Ovary (tissue), 9 donors: ENCODE results near the gene MOV10. TPM values are rescaled to one million over a fixed set of nuclear protein-coding genes. Genes with fewer than 3 reads are reported as not detected.
A peak's percentile ranks its signal among the peaks of the same experiment; 100 is the strongest.

Source experiments
- DNase-seq, 5 donors: peaks; one replicate each; pipeline ENCODE4 v3.0.0-alpha.2; 2019 to 2020
- H3K27ac ChIP-seq, 2 donors: fragments of 200-600 bp; one replicate each; pipeline versions ENCODE4 v1.5.1 to v1.8.0; 2019 to 2022
- H3K27me3 ChIP-seq: fragments of 200-600 bp; one replicate; pipeline ENCODE4 v1.8.0; 2022
- H3K36me3 ChIP-seq: fragments of 200-600 bp; sonication (generic); one replicate; pipeline ENCODE4 v1.5.1; 2019
- H3K4me1 ChIP-seq: one replicate; pipeline ENCODE4 v1.8.1; 2013; ENCODE audit warnings: mild to moderate bottlenecking, moderate library complexity; ENCODE audit not compliant: insufficient read depth
- H3K4me3 ChIP-seq: fragments of 200-600 bp; sonication (generic); one replicate; pipeline ENCODE4 v1.5.1; 2017
- H3K9me3 ChIP-seq, 2 donors: fragments of 200-600 bp in 1 of 2; sonication (generic) in 1 of 2; one replicate each; pipeline versions ENCODE4 v1.5.1 to v1.8.1; 2013 to 2019; ENCODE audit warnings: mild to moderate bottlenecking in 1 of 2, moderate library complexity in 1 of 2
- CTCF ChIP-seq, 3 donors: fragments of 450-650 bp in 2 of 3; fragments of 200-600 bp in 1 of 3; IDR thresholded peaks; one replicate each; pipeline versions ENCODE4 v1.5.1 to v1.8.0; 2016 to 2022; ENCODE audit warnings: antibody characterized with exemption in 3 of 3, mild to moderate bottlenecking in 1 of 3
- EP300 ChIP-seq: sonication (generic); formaldehyde crosslinking; IDR thresholded peaks from one replicate; pipeline ENCODE4 v1.6.1; 2017; ENCODE audit warnings: antibody characterized with exemption
- POLR2A ChIP-seq: fragments of 450-650 bp; IDR thresholded peaks from one replicate; pipeline ENCODE4 v1.6.1; 2017; ENCODE audit warnings: antibody characterized with exemption, mild to moderate bottlenecking, moderate library complexity
- WGBS, 3 donors: extraction: QIAGEN DNeasy Blood & Tissue Kit in 1 of 3; methylation state at CpG; one replicate each; pipeline versions ENCODE4 v1.1.5 to v1.1.7; 2013 to 2017; 5-methylcytosine and 5-hydroxymethylcytosine counted together
- intact Hi-C, 4 donors: fragments of 100-400 bp; cut with DNase I; formaldehyde crosslinking; loops; one replicate each; pipeline versions ENCODE4 v1.11.0 to v1.15.1; 2022 to 2023
- polyA plus RNA-seq, 2 donors: library from polyadenylated mRNA; stranded (reverse); fragments of 200-250 nt in 1 of 2; fragments of 350-450 nt in 1 of 2; fragmentation: Illumina TruSeq in 1 of 2; extraction: RNeasy Lipid Tissue Mini Kit (QIAGEN cat#74804) in 1 of 2; gene quantifications; one replicate each; pipeline ENCODE4 v1.2.3, GENCODE V29; 2013 to 2014
- total RNA-seq, 7 donors: library from RNA; depleted of rRNA in 2 of 7; stranded (reverse); fragments of >200 nt in 2 of 7; fragmentation: NEBNext Ultra II Directional in 3 of 7; extraction: Animal tissue kit (Norgen Biotek cat#: 25700) in 3 of 7; gene quantifications; one replicate each; pipeline versions ENCODE4 v1.1.0 to v1.2.4, GENCODE V29; 2016 to 2023
- donor health status: DM: no; HTN: no; CAD: no; lungs with moderate emphysema.
- donor health status: DM: no; HTN: no; CAD: no.
- donor health status: Bipolar disorder and iron deficiency.
- donor health status: DM: yes; HTN: yes; CAD: no.
- donor health status: DM: no; HTN: no; CAD: no.
- donor health status: DM: yes; HTN: yes; CAD: no.

MOV10 gene
- total and polyA plus RNA-seq, 9 donors = 31.7 to 66.3 (median 50.2) TPM

GRCh38 chr1:112672009-112672408 is 2.5 kb upstream of the MOV10 start:
- 12 to 26% (median 21%) methylated on average over 2 of the region's 2 CpGs for WGBS, 3 donors
- Histone ChIP-seq H3K27ac (peak overlapping the region in 1 of 2 donors; percentile 8), H3K36me3 (no peaks in the 10 kb centered on the region), H3K9me3 (no peaks in the 10 kb centered on the region), H3K4me1 (peaks cover 4% of the 10 kb centered on the region), H3K4me3 (no peak overlapping the region), H3K27me3 (no peaks in the 10 kb centered on the region)
- TF ChIP-seq CTCF (IDR thresholded peaks at IDR 0.05) = no peak
- TF ChIP-seq EP300 = no peak
- TF ChIP-seq POLR2A = no peak
- intact Hi-C loops = loop anchor here in 2 of 4 donors (2.0 to 5.0 kb wide), 2 partner anchors 35 to 53 kb away; partner anchors contain the start of genes CAPZA1 (in 1 of the 2), RHOC (in 1 of the 2) and ST7L (in 1 of the 2)
- no peak for DNase-seq

- intact Hi-C loops = loop anchor here in 2 of 4 donors (2.0 to 5.0 kb wide), 2 partner anchors 34 to 54 kb away; partner anchors contain the start of genes CAPZA1 (in 1 of the 2), RHOC (in 1 of the 2) and ST7L (in 1 of the 2)
- 70 to 78% (median 74%) methylated on average over 1 of the region's 1 CpG for WGBS, 3 donors
- H3K4me1 ChIP-seq = peaks cover 4% of the 10 kb centered on the region
- TF ChIP-seq CTCF (IDR thresholded peaks at IDR 0.05) = no peak
- TF ChIP-seq POLR2A = no peak
- no peak for TF ChIP-seq EP300
- H3K4me3 ChIP-seq = no peak overlapping the region
- H3K9me3 ChIP-seq = no peaks in the 10 kb centered on the region
- DNase-seq = no peak
- no peaks in the 10 kb centered on the region for H3K27me3 ChIP-seq
- H3K27ac ChIP-seq = peak overlapping the region in 1 of 2 donors; percentile 96
- no peaks in the 10 kb centered on the region for H3K36me3 ChIP-seq
Observed at GRCh38 chr1:112672842-112673241, 1.6 kb upstream of the MOV10 start.

- no peaks in the 10 kb centered on the region for H3K27me3 ChIP-seq
- WGBS, 3 donors = 2 to 3% (median 2%) methylated on average over 18 of the region's 18 CpGs
- peak overlapping the region; percentile 63 for H3K4me3 ChIP-seq
- H3K4me1 ChIP-seq = peaks cover 4% of the 10 kb centered on the region
- no peaks in the 10 kb centered on the region for H3K9me3 ChIP-seq
- intact Hi-C loops = loop anchor here in 2 of 4 donors (2.0 to 5.0 kb wide), 2 partner anchors 33 to 55 kb away; partner anchors contain the start of genes CAPZA1 (in 1 of the 2), RHOC (in 1 of the 2) and ST7L (in 1 of the 2)
- no peaks in the 10 kb centered on the region for H3K36me3 ChIP-seq
- H3K27ac ChIP-seq = peak overlapping the region; percentile 90 to 96
- peak in 1 of 5 donors; percentile 42 for DNase-seq
- peak in 2 of 3 donors; percentile 37 to 56 for TF ChIP-seq CTCF (IDR thresholded peaks at IDR 0.05)
- no peak for TF ChIP-seq EP300
- TF ChIP-seq POLR2A = peak; percentile 7
Observed at GRCh38 chr1:112673592-112674439, 643 bp upstream of the MOV10 start.

- peak overlapping the region; percentile 63 for H3K4me3 ChIP-seq
- intact Hi-C loops = loop anchor here in 1 of 4 donors (5.0 kb wide), 1 partner anchor 32 kb away; the partner anchor contains the start of gene RHOC
- no peaks in the 10 kb centered on the region for H3K36me3 ChIP-seq
- 0 to 1% (median 1%) methylated on average over 20 to 68 of the region's 68 CpGs for WGBS, 3 donors
- H3K27me3 ChIP-seq = no peaks in the 10 kb centered on the region
- peak; percentile 69 to 84 (median 78) for DNase-seq
- no peaks in the 10 kb centered on the region for H3K9me3 ChIP-seq
- peak overlapping the region; percentile 90 to 96 for H3K27ac ChIP-seq
- no peak for TF ChIP-seq POLR2A
- peak in 2 of 3 donors; percentile 27 to 41 for TF ChIP-seq CTCF (IDR thresholded peaks at IDR 0.05)
- TF ChIP-seq EP300 = no peak
- peaks cover 4% of the 10 kb centered on the region for H3K4me1 ChIP-seq
Observed at GRCh38 chr1:112674986-112675727, 698 bp downstream of the MOV10 start.
